Keratinocyte (primary cell): ENCODE data around the gene OR8B12. TPM values are rescaled to one million over a fixed set of nuclear protein-coding genes. Genes with fewer than 3 reads are reported as not detected.

Source experiments
- DNase-seq: peaks from one replicate; pipeline ENCODE4 v3.0.0-alpha.2; 2011; ENCODE audit warnings: low read depth, missing footprints, low spot score
- FAIRE-seq: peaks from 2 replicates; lab custom pipeline; 2011; peaks lifted over from hg19 to GRCh38; lab: Jason Lieb, UNC
- H2AFZ ChIP-seq: 2 replicates; pipeline ENCODE4 v1.6.0; 2012; ENCODE audit warnings: low read length, control low read depth, inconsistent platforms; ENCODE audit not compliant: control insufficient read depth
- H3K27ac ChIP-seq: 2 replicates; pipeline ENCODE4 v1.5.1; 2011; ENCODE audit warnings: low read length; ENCODE audit not compliant: control insufficient read depth, insufficient read depth
- H3K27me3 ChIP-seq: 3 replicates; pipeline ENCODE4 v1.6.0; 2011; ENCODE audit warnings: low read length; ENCODE audit not compliant: control insufficient read depth, insufficient read depth; ENCODE audit errors: extremely low read depth
- H3K36me3 ChIP-seq, 2 experiments: 2 replicates in 1 of 2; 3 replicates in 1 of 2; pipeline ENCODE4 v1.5.1; 2011; ENCODE audit warnings: low read length in 2 of 2, mild to moderate bottlenecking in 1 of 2; ENCODE audit not compliant: control insufficient read depth in 2 of 2, insufficient read depth in 2 of 2; ENCODE audit errors: extremely low read depth in 1 of 2
- H3K4me1 ChIP-seq: 3 replicates; pipeline ENCODE4 v1.5.1; 2011; ENCODE audit warnings: low read length; ENCODE audit not compliant: control insufficient read depth, insufficient read depth; ENCODE audit errors: extremely low read depth
- H3K4me2 ChIP-seq: 3 replicates; pipeline ENCODE4 v1.6.0; 2011; ENCODE audit warnings: low read depth, low read length; ENCODE audit not compliant: control insufficient read depth, insufficient read depth; ENCODE audit errors: extremely low read depth
- H3K4me3 ChIP-seq, 3 experiments: fragments of 200-600 bp in 1 of 3; sonication (generic) in 1 of 3; 2 replicates in 2 of 3; 3 replicates in 1 of 3; pipeline ENCODE4 v1.5.1; 2011 to 2016; ENCODE audit warnings: low read length in 3 of 3, mild to moderate bottlenecking in 3 of 3, control low read depth in 2 of 3, inconsistent platforms in 1 of 3, low read depth in 1 of 3, mixed read lengths in 1 of 3, mixed run types in 1 of 3, moderate library complexity in 1 of 3; ENCODE audit not compliant: control insufficient read depth in 2 of 3, insufficient read depth in 2 of 3; ENCODE audit errors: extremely low read depth in 1 of 3
- H3K79me2 ChIP-seq: 2 replicates; pipeline ENCODE4 v1.6.0; 2012; ENCODE audit warnings: low read length; ENCODE audit not compliant: control insufficient read depth, insufficient read depth
- H3K9ac ChIP-seq: 3 replicates; pipeline ENCODE4 v1.6.0; 2011; ENCODE audit warnings: low read length; ENCODE audit not compliant: control insufficient read depth, insufficient read depth; ENCODE audit errors: extremely low read depth
- H3K9me1 ChIP-seq: 3 replicates; pipeline ENCODE4 v1.6.0; 2011; ENCODE audit warnings: low read length; ENCODE audit not compliant: control insufficient read depth, insufficient read depth; ENCODE audit errors: extremely low read depth
- H3K9me3 ChIP-seq: 2 replicates; pipeline ENCODE4 v1.5.1; 2012; ENCODE audit warnings: low read depth, low read length; ENCODE audit not compliant: control insufficient read depth
- H4K20me1 ChIP-seq: 3 replicates; pipeline ENCODE4 v1.6.0; 2011; ENCODE audit warnings: low read length; ENCODE audit not compliant: control insufficient read depth, insufficient read depth; ENCODE audit errors: extremely low read depth
- CTCF ChIP-seq, 3 experiments: IDR thresholded peaks in 1 of 3; conservative IDR thresholded peaks in 1 of 3; optimal IDR thresholded peaks in 1 of 3; 2 replicates in 2 of 3; 3 replicates in 1 of 3; pipeline versions ENCODE3 to v1.5.1; 2011; ENCODE audit warnings: low read length in 3 of 3, mild to moderate bottlenecking in 3 of 3, moderate library complexity in 2 of 3, control low read depth in 1 of 3, inconsistent platforms in 1 of 3; ENCODE audit not compliant: insufficient read depth in 2 of 3; ENCODE audit errors: extremely low read depth in 1 of 3
- EZH2 ChIP-seq: IDR thresholded peaks from one replicate; pipeline ENCODE4 v1.6.1; 2012; ENCODE audit warnings: inconsistent platforms, mild to moderate bottlenecking, low read length, moderate library complexity
- dilution Hi-C: fragments of 300-500 bp; cut with MboI; formaldehyde crosslinking; loops from one replicate; pipeline ENCODE4 v1.7.0; 2020; ENCODE audit warnings: low sequenced_read_pairs; ENCODE audit not compliant: extremely low pct_ligation_motif_present
- polyA plus RNA-seq, 5 experiments: library from polyadenylated mRNA; depleted of rRNA in 3 of 5; stranded (reverse) in 3 of 5; stranded (forward) in 1 of 5; unstranded in 1 of 5; fragments of >200 nt; gene quantifications; 1 replicate in 1 of 5; 2 replicates in 3 of 5; 3 replicates in 1 of 5; pipeline versions ENCODE4 v1.2.1 to v1.2.3, GENCODE V29; 2011 to 2012; ENCODE audit warnings: missing spikeins in 2 of 5, low read depth in 1 of 5, low replicate concordance in 1 of 5

Gene OR8B12
- polyA plus RNA-seq, 1 donor (not counting 4 experiments of a cell fraction or from before 2014, with no cell fraction given): not detected

GRCh38 chr11:124569697-124570096 is 26.2 kb upstream of the OR8B12 start, which contains the start of gene OR8A1:
Gene OR8A1 (plus strand): TSS chr11:124569997. CDS start chr11:124570120, 123 bp downstream.
- Histone ChIP-seq H3K27ac (no peak within 1 kb of the TSS), H3K4me1 (no peaks in the 10 kb centered on the region), H3K4me2 (no peak within 1 kb of the TSS), H3K27me3 (no peaks in the 10 kb centered on the region), H3K9me1 (no peaks in the 10 kb centered on the region), H3K36me3 (no peaks in the 10 kb centered on the region), H4K20me1 (no peaks in the 10 kb centered on the region), H3K79me2 (no peaks in the 10 kb centered on the region), H3K4me3 (no peak within 1 kb of the TSS), H3K9me3 (no peaks in the 10 kb centered on the region), H3K9ac (no peak within 1 kb of the TSS), H2AFZ (no peak within 1 kb of the TSS)
- TF ChIP-seq CTCF (optimal IDR thresholded peaks at IDR 0.05 in 1 of 3, IDR thresholded peaks at IDR 0.05 in 1 of 3, conservative IDR thresholded peaks at IDR 0.05 in 1 of 3; ENCODE audit: extremely low read depth in 1 of 3, insufficient read depth in 2 of 3, low read length in 3 of 3) (no peak), EZH2 (no peak)
- no peak for FAIRE-seq
- dilution Hi-C loops: no loop called here
- DNase-seq: no peak

DNA sequence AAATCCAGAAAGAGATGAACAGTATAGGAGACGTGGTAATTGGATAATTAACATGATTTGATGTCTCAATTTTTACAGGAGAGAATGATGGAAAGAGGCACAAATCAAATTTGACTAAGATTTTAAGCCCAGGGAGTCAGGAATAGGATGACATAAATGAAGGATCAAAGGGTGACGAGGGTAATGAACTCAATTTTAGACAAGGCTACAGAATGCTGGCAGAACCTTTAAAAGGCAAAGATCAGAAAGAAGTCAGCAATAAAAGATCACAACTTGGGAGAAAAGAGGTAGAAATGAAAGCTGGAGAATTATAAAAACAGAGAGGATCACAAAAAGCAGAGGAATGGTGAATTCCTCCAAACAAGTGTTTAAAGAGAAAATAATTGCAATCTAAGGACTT is 13.4 kb upstream of the OR8B12 start:
- Histone ChIP-seq H3K4me1 (no peaks in the 10 kb centered on the region), H4K20me1 (no peaks in the 10 kb centered on the region), H3K9ac (no peak overlapping the region), H3K27me3 (no peaks in the 10 kb centered on the region), H2AFZ (no peak overlapping the region), H3K27ac (no peak overlapping the region), H3K9me3 (no peaks in the 10 kb centered on the region), H3K4me3 (no peak overlapping the region), H3K9me1 (no peaks in the 10 kb centered on the region), H3K79me2 (no peaks in the 10 kb centered on the region), H3K4me2 (no peak overlapping the region), H3K36me3 (no peaks in the 10 kb centered on the region)
- no peak for FAIRE-seq
- TF ChIP-seq CTCF (optimal IDR thresholded peaks at IDR 0.05 in 1 of 3, IDR thresholded peaks at IDR 0.05 in 1 of 3, conservative IDR thresholded peaks at IDR 0.05 in 1 of 3; ENCODE audit: extremely low read depth in 1 of 3, insufficient read depth in 2 of 3, low read length in 3 of 3) (no peak), EZH2 (no peak)
- no peak for DNase-seq
- dilution Hi-C loops: no loop called here
